Measurements from ENCODE around the gene TTC17. TPM values are rescaled to one million over a fixed set of nuclear protein-coding genes. Genes with fewer than 3 reads are reported as not detected.
A peak's percentile ranks its signal among the peaks of the same experiment; 100 is the strongest.

TTC17 gene
- polyA plus RNA-seq, 1 donor (not counting 4 experiments of a cell fraction or from before 2014, with no cell fraction given) = 53.4 TPM

DNA sequence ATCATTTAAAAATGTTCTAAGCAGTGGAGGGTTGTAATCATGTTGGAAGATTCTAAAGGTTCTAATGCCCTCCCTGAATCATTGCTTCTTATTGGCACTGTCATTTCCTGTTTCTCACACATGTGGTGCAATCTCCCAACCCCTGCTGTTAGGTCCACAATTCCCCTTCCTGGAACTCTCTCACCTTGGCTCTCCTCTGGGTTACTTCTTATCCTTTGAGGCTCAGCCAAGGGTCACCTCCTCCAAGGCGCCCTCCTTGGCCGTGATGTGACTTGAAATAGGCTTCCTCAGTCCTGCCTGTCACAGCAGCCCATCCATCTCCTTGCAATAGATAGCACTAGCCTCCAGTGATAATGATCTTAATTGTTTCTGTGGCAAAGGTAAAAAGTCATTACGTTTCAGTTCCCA, 149.8 kb downstream of the TTC17 start:
- H3K4me3 ChIP-seq (ENCODE audit: control insufficient read depth in 2 of 3, extremely low read depth in 1 of 3, insufficient read depth in 2 of 3, low read depth in 1 of 3, low read length in 3 of 3) = peak overlapping the region in 1 of 3 experiments; percentile 35
- H3K4me1 ChIP-seq (ENCODE audit: control insufficient read depth, extremely low read depth, insufficient read depth, low read length) = peaks cover 18% of the 10 kb centered on the region
- H3K9me1 ChIP-seq (ENCODE audit: control insufficient read depth, extremely low read depth, insufficient read depth, low read length) = no peaks in the 10 kb centered on the region
- no peaks in the 10 kb centered on the region for H4K20me1 ChIP-seq (ENCODE audit: control insufficient read depth, extremely low read depth, insufficient read depth, low read length)
- peak; percentile 83 for FAIRE-seq
- no peaks in the 10 kb centered on the region for H3K36me3 ChIP-seq (ENCODE audit: control insufficient read depth in 2 of 2, extremely low read depth in 1 of 2, insufficient read depth in 2 of 2, low read length in 2 of 2)
- H3K9ac ChIP-seq (ENCODE audit: control insufficient read depth, extremely low read depth, insufficient read depth, low read length) = no peak overlapping the region
- no peak for DNase-seq (ENCODE audit: low read depth, low spot score)
- H3K79me2 ChIP-seq (ENCODE audit: control insufficient read depth, insufficient read depth, low read length) = no peaks in the 10 kb centered on the region
- peaks cover 3% of the 10 kb centered on the region for H3K9me3 ChIP-seq (ENCODE audit: control insufficient read depth, low read depth, low read length)
- peak overlapping the region; percentile 13 for H3K4me2 ChIP-seq (ENCODE audit: control insufficient read depth, extremely low read depth, insufficient read depth, low read depth, low read length)
- H3K27me3 ChIP-seq (ENCODE audit: control insufficient read depth, extremely low read depth, insufficient read depth, low read length) = no peaks in the 10 kb centered on the region
- dilution Hi-C loops (cut with MboI; ENCODE audit: extremely low pct_ligation_motif_present, low sequenced_read_pairs) = no loop called here
- peak overlapping the region; percentile 74 for H2AFZ ChIP-seq (ENCODE audit: control insufficient read depth, low read length)
- TF ChIP-seq, protein P1, sequence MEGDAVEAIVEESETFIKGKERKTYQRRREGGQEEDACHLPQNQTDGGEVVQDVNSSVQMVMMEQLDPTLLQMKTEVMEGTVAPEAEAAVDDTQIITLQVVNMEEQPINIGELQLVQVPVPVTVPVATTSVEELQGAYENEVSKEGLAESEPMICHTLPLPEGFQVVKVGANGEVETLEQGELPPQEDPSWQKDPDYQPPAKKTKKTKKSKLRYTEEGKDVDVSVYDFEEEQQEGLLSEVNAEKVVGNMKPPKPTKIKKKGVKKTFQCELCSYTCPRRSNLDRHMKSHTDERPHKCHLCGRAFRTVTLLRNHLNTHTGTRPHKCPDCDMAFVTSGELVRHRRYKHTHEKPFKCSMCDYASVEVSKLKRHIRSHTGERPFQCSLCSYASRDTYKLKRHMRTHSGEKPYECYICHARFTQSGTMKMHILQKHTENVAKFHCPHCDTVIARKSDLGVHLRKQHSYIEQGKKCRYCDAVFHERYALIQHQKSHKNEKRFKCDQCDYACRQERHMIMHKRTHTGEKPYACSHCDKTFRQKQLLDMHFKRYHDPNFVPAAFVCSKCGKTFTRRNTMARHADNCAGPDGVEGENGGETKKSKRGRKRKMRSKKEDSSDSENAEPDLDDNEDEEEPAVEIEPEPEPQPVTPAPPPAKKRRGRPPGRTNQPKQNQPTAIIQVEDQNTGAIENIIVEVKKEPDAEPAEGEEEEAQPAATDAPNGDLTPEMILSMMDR (optimal IDR thresholded peaks at IDR 0.05 in 1 of 3, IDR thresholded peaks at IDR 0.05 in 1 of 3, conservative IDR thresholded peaks at IDR 0.05 in 1 of 3; ENCODE audit: extremely low read depth in 1 of 3, insufficient read depth in 2 of 3, low read length in 3 of 3) = no peak
- no peak for TF ChIP-seq EZH2 (IDR thresholded peaks at IDR 0.05; ENCODE audit: low read length)
- H3K27ac ChIP-seq (ENCODE audit: control insufficient read depth, insufficient read depth, low read length) = peak overlapping the region; percentile 18

DNA sequence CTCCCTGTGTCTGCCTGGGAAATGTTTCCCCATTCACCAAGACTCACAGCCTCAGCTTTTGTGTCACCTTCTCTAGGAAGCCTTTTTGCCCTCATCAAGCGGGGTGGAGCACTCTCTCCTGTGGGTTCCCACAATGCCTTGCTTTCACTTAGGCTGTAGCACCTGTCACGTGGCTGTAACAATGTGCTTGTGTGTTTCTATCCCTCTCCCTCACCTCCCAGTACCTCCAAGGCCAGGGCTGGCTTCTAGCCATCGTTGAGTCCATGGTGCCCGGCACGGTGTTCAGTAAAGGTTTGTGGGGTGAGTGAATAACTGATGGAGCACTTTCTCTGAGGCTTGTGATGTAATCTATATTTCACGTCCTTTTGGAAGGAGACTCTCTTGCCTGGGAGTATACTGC, 153.2 kb downstream of the TTC17 start:
- Histone ChIP-seq H3K4me1 (ENCODE audit: control insufficient read depth, extremely low read depth, insufficient read depth, low read length) (peaks cover 18% of the 10 kb centered on the region), H3K79me2 (ENCODE audit: control insufficient read depth, insufficient read depth, low read length) (no peaks in the 10 kb centered on the region), H3K27me3 (ENCODE audit: control insufficient read depth, extremely low read depth, insufficient read depth, low read length) (peaks cover 3% of the 10 kb centered on the region), H3K27ac (ENCODE audit: control insufficient read depth, insufficient read depth, low read length) (no peak overlapping the region), H3K9me1 (ENCODE audit: control insufficient read depth, extremely low read depth, insufficient read depth, low read length) (no peaks in the 10 kb centered on the region), H3K4me2 (ENCODE audit: control insufficient read depth, extremely low read depth, insufficient read depth, low read depth, low read length) (no peak overlapping the region), H2AFZ (ENCODE audit: control insufficient read depth, low read length) (no peak overlapping the region), H3K4me3 (ENCODE audit: control insufficient read depth in 2 of 3, extremely low read depth in 1 of 3, insufficient read depth in 2 of 3, low read depth in 1 of 3, low read length in 3 of 3) (no peak overlapping the region), H4K20me1 (ENCODE audit: control insufficient read depth, extremely low read depth, insufficient read depth, low read length) (no peaks in the 10 kb centered on the region), H3K9ac (ENCODE audit: control insufficient read depth, extremely low read depth, insufficient read depth, low read length) (no peak overlapping the region), H3K36me3 (ENCODE audit: control insufficient read depth in 2 of 2, extremely low read depth in 1 of 2, insufficient read depth in 2 of 2, low read length in 2 of 2) (no peaks in the 10 kb centered on the region), H3K9me3 (ENCODE audit: control insufficient read depth, low read depth, low read length) (peaks cover 3% of the 10 kb centered on the region)
- dilution Hi-C loops (cut with MboI; ENCODE audit: extremely low pct_ligation_motif_present, low sequenced_read_pairs) = no loop called here
- FAIRE-seq (no peak), DNase-seq (ENCODE audit: low read depth, low spot score) (no peak)
- TF ChIP-seq EZH2 (IDR thresholded peaks at IDR 0.05; ENCODE audit: low read length) = no peak
- TF ChIP-seq, protein P1 (optimal IDR thresholded peaks at IDR 0.05 in 1 of 3, IDR thresholded peaks at IDR 0.05 in 1 of 3, conservative IDR thresholded peaks at IDR 0.05 in 1 of 3; ENCODE audit: extremely low read depth in 1 of 3, insufficient read depth in 2 of 3, low read length in 3 of 3) = no peak
